K562 (cell line): ENCODE measurements around the gene SEPTIN2. TPM values are rescaled to one million over a fixed set of nuclear protein-coding genes. Genes with fewer than 3 reads are reported as not detected.

Experiments
- HSF4 ChIP-seq: fragments of 250-450 bp; sonication (Bioruptor Pico); IDR thresholded peaks from 2 replicates; pipeline ENCODE4 v2.1.2; 2022; ENCODE audit warnings: mild to moderate bottlenecking, moderate library complexity, borderline replicate concordance
- MYC ChIP-seq, 2 experiments: fragments of 250-450 bp in 1 of 2; sonication (Bioruptor Pico) in 1 of 2; IDR thresholded peaks; 2 replicates each; pipeline versions ENCODE4 v1.5.1 to v1.6.1; 2012 to 2021; ENCODE audit warnings: low read depth in 2 of 2, borderline replicate concordance in 1 of 2, improper control_type of control experiment in 1 of 2, low read length in 1 of 2, mild to moderate bottlenecking in 1 of 2, moderate library complexity in 1 of 2
- TCF7 ChIP-seq: sonication (generic); IDR thresholded peaks from 2 replicates; pipeline ENCODE4 v1.6.1; 2016; ENCODE audit warnings: antibody characterized with exemption, borderline replicate concordance
- ZBTB11 ChIP-seq, 3 experiments: fragments of 200-800 bp in 1 of 3; fragments of 250-450 bp in 1 of 3; fragments of 450-650 bp in 1 of 3; sonication (Bioruptor Pico) in 1 of 3; sonication (Bioruptor generic) in 1 of 3; formaldehyde crosslinking in 1 of 3; IDR thresholded peaks; 2 replicates each; pipeline versions ENCODE4 v1.6.1 to v1.8.0; 2016 to 2022; ENCODE audit warnings: mild to moderate bottlenecking in 2 of 3, missing genetic modification characterization in 2 of 3, missing compliant biosample characterization in 1 of 3, moderate library complexity in 1 of 3
- polyA plus RNA-seq, 8 experiments: library from polyadenylated mRNA; depleted of rRNA in 4 of 8; stranded (reverse) in 5 of 8; unstranded in 3 of 8; fragments of >200 nt; fragmentation: Nextera tagmentation in 2 of 8; fragmentation: Illumina TruSeq in 1 of 8; extraction: Ambion mirVana in 2 of 8; extraction: Trizol in 1 of 8; gene quantifications; 2 replicates each; pipeline versions ENCODE4 v1.2.1 to v1.2.3, GENCODE V29; 2011 to 2014; ENCODE audit warnings: inconsistent platforms in 1 of 8, missing spikeins in 1 of 8
- total RNA-seq, 7 experiments: library from RNA; depleted of rRNA in 6 of 7; stranded (reverse); fragments of >200 nt in 6 of 7; fragmentation: Illumina TruSeq in 2 of 7; extraction: Trizol in 2 of 7; gene quantifications; 2 replicates each; pipeline versions ENCODE4 v1.2.1 to v1.2.3, GENCODE V29; 2011 to 2021; ENCODE audit warnings: low replicate concordance in 1 of 7
- TF ChIP-seq, protein P1 (sequence below): fragments of 250-450 bp; sonication (Bioruptor Pico); IDR thresholded peaks from 2 replicates; pipeline ENCODE4 v1.8.0; 2022; ENCODE audit warnings: inconsistent platforms, mild to moderate bottlenecking, moderate library complexity, borderline replicate concordance
- TF ChIP-seq, protein P2 (sequence below): fragments of 200-800 bp; sonication (Bioruptor generic); IDR thresholded peaks from 2 replicates; pipeline ENCODE4 v1.6.1; 2017; ENCODE audit warnings: missing genetic modification characterization, missing compliant biosample characterization

SEPTIN2 gene
- total and polyA plus RNA-seq, 9 of the 15 experiments (the other 6 are each of a cell fraction or from before 2014, with no cell fraction given): 121 to 367 (median 166) TPM

- TF ChIP-seq, protein P1, sequence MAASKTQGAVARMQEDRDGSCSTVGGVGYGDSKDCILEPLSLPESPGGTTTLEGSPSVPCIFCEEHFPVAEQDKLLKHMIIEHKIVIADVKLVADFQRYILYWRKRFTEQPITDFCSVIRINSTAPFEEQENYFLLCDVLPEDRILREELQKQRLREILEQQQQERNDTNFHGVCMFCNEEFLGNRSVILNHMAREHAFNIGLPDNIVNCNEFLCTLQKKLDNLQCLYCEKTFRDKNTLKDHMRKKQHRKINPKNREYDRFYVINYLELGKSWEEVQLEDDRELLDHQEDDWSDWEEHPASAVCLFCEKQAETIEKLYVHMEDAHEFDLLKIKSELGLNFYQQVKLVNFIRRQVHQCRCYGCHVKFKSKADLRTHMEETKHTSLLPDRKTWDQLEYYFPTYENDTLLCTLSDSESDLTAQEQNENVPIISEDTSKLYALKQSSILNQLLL: no peak
- 0 out of 2 replicates have a peak, but pooled peaks have one; percentile 67 for TF ChIP-seq MYC (IDR thresholded peaks at IDR 0.05; ENCODE audit: low read depth, low read length)
- TF ChIP-seq MYC (CRISPR knock-in tag; IDR thresholded peaks at IDR 0.05; ENCODE audit: borderline replicate concordance, low read depth): no peak
- no peak for TF ChIP-seq ZBTB11 (CRISPR knock-in tag; IDR thresholded peaks at IDR 0.05)
- TF ChIP-seq, protein P2, sequence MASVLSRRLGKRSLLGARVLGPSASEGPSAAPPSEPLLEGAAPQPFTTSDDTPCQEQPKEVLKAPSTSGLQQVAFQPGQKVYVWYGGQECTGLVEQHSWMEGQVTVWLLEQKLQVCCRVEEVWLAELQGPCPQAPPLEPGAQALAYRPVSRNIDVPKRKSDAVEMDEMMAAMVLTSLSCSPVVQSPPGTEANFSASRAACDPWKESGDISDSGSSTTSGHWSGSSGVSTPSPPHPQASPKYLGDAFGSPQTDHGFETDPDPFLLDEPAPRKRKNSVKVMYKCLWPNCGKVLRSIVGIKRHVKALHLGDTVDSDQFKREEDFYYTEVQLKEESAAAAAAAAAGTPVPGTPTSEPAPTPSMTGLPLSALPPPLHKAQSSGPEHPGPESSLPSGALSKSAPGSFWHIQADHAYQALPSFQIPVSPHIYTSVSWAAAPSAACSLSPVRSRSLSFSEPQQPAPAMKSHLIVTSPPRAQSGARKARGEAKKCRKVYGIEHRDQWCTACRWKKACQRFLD (CRISPR knock-in tag): peak; percentile 1; the same call in 1 of the 2 replicates
- TF ChIP-seq HSF4 (CRISPR knock-in tag): no peak
- no peak for TF ChIP-seq TCF7
- TF ChIP-seq, all 486 proteins: peak for 27
Observed at GRCh38 chr2:241314226-241315092, 1.3 kb upstream of the SEPTIN2 start (continued).
